Panc1 (cell line): ENCODE results near the gene TEX52. TPM values are rescaled to one million over a fixed set of nuclear protein-coding genes. Genes with fewer than 3 reads are reported as not detected.

Experiments
- ATAC-seq: fragments of 200-7000 bp; cut with Tn5 transposase; 2 replicates; pipeline ENCODE4 v1.9.1; 2020; ENCODE audit warnings: mild to moderate bottlenecking, moderate library complexity
- BruUV-seq: library from RNA; stranded (reverse); fragments of 400-500 nt; replicated peaks from 2 replicates; lab custom pipeline; 2021; lab: Mats Ljungman, UMichigan
- CTCF ChIA-PET: fragments of 300-600 bp; sonication (Branson Sonifier 250); formaldehyde crosslinking; loops from one replicate; lab custom pipeline; 2022; ENCODE audit warnings: antibody characterized with exemption; lab: Charles Lee
- POLR2A ChIA-PET: fragments of 300-600 bp; sonication (Branson Sonifier 250); formaldehyde crosslinking; loops from one replicate; lab custom pipeline; 2022; ENCODE audit warnings: antibody characterized with exemption; lab: Charles Lee
- DNase-seq: peaks from one replicate; pipeline ENCODE4 v3.0.0-alpha.2; 2010; ENCODE audit warnings: low read depth, low spot score
- H3K27ac ChIP-seq: 2 replicates; pipeline ENCODE4 v1.5.1; 2011; ENCODE audit warnings: mild to moderate bottlenecking, low read length, inconsistent platforms
- H3K27me3 ChIP-seq: fragments of 200-500 bp; sonication (Bioruptor generic); 2 replicates; pipeline ENCODE4 v1.6.0; 2014; ENCODE audit warnings: low read length, inconsistent platforms; ENCODE audit not compliant: control insufficient read depth, insufficient read depth
- H3K36me3 ChIP-seq: fragments of 200-500 bp; sonication (Bioruptor generic); 2 replicates; pipeline ENCODE4 v1.5.1; 2014; ENCODE audit warnings: inconsistent platforms, mild to moderate bottlenecking, low read length, moderate library complexity; ENCODE audit not compliant: control insufficient read depth, insufficient read depth
- H3K4me1 ChIP-seq: 2 replicates; pipeline ENCODE4 v1.5.1; 2011; ENCODE audit warnings: inconsistent platforms, mild to moderate bottlenecking, low read length, moderate library complexity; ENCODE audit not compliant: control insufficient read depth, insufficient read depth
- H3K4me3 ChIP-seq, 2 experiments: 2 replicates each; pipeline ENCODE4 v1.5.1; 2011 to 2012; ENCODE audit warnings: low read depth in 2 of 2, low read length in 2 of 2, mild to moderate bottlenecking in 2 of 2, inconsistent platforms in 1 of 2, moderate library complexity in 1 of 2
- H3K9me3 ChIP-seq: fragments of 200-500 bp; sonication (Bioruptor generic); 2 replicates; pipeline ENCODE4 v1.5.1; 2014; ENCODE audit warnings: low read depth, mild to moderate bottlenecking, inconsistent platforms, low read length, moderate library complexity; ENCODE audit not compliant: control insufficient read depth, insufficient read depth
- CTCF ChIP-seq: fragments of 450-650 bp; IDR thresholded peaks from 2 replicates; pipeline ENCODE4 v1.5.1; 2017; ENCODE audit warnings: mild to moderate bottlenecking
- POLR2AphosphoS5 ChIP-seq: IDR thresholded peaks from 2 replicates; pipeline ENCODE4 v1.6.1; 2012; ENCODE audit warnings: mild to moderate bottlenecking, low read depth, low read length, moderate library complexity
- REST ChIP-seq, 2 experiments: IDR thresholded peaks; 2 replicates each; pipeline ENCODE4 v1.6.1; 2011 to 2012; ENCODE audit warnings: low read depth in 2 of 2, control low read depth in 1 of 2, low read length in 1 of 2, mild to moderate bottlenecking in 1 of 2, moderate library complexity in 1 of 2; ENCODE audit not compliant: insufficient read depth in 1 of 2
- SIN3A ChIP-seq: IDR thresholded peaks from 2 replicates; pipeline ENCODE4 v1.6.1; 2012; ENCODE audit warnings: low read depth, mild to moderate bottlenecking, low read length, moderate library complexity, borderline replicate concordance; ENCODE audit not compliant: insufficient read depth
- TCF7L2 ChIP-seq: IDR thresholded peaks from 2 replicates; pipeline ENCODE4 v1.6.1; 2011; ENCODE audit warnings: mild to moderate bottlenecking, low read depth, low read length, inconsistent platforms
- in situ Hi-C: cut with HindIII; loops from 2 replicates; pipeline ENCODE4 v1.10.0; 2016; ENCODE audit warnings: low sequenced_read_pairs, low pct_unique_long_range_greater_than_20kb
- intact Hi-C: fragments of 100-400 bp; cut with micrococcal nuclease; formaldehyde crosslinking; loops from one replicate; pipeline ENCODE4 v1.10.0; 2022; ENCODE audit not compliant: unreplicated experiment
- total RNA-seq: library from RNA; stranded (reverse); gene quantifications from one replicate; pipeline ENCODE4 v1.2.1, GENCODE V29; 2021; ENCODE audit not compliant: unreplicated experiment

Gene TEX52
- total RNA-seq, 1 experiment from 2014 or later, result not detected

- H3K36me3 ChIP-seq, result peaks cover 13% of the 10 kb centered on the region
- H3K4me3 ChIP-seq, result no peak overlapping the region
- no peak for DNase-seq
- no peaks in the 10 kb centered on the region for H3K9me3 ChIP-seq
- TF ChIP-seq POLR2AphosphoS5, result no peak
- TF ChIP-seq TCF7L2, result no peak
- TF ChIP-seq SIN3A, result no peak
- TF ChIP-seq REST (IDR thresholded peaks at IDR 0.05; ENCODE audit: insufficient read depth in 1 of 2, low read depth in 2 of 2, low read length in 1 of 2), result no peak
- TF ChIP-seq CTCF, result no peak
- ChIA-PET POLR2A (interaction anchor here (0.6 kb wide), 1 partner anchor 38 kb away, joined by 3 read pairs; no protein-coding TSS in a partner anchor), CTCF (no interaction called here)
- H3K27ac ChIP-seq, result no peak overlapping the region
- in situ Hi-C loops, result no loop called here
- H3K27me3 ChIP-seq, result no peaks in the 10 kb centered on the region
- BruUV-seq, result no TSS peak
- intact Hi-C loops, result no loop called here
- ATAC-seq, result no peak
- H3K4me1 ChIP-seq, result no peaks in the 10 kb centered on the region
Measured at GRCh38 chr12:2804393-2805142, 52.3 kb downstream of the TEX52 start.

GRCh38 chr12:2803635-2804392, 53.0 kb downstream of the TEX52 start:
- DNase-seq, result no peak
- intact Hi-C loops, result no loop called here
- POLR2A ChIA-PET, result interaction anchor here (0.6 kb wide), 1 partner anchor 39 kb away, joined by 3 read pairs; no protein-coding TSS in a partner anchor
- Histone ChIP-seq H3K4me1 (no peaks in the 10 kb centered on the region), H3K27ac (no peak overlapping the region), H3K36me3 (peaks cover 13% of the 10 kb centered on the region), H3K4me3 (no peak overlapping the region), H3K27me3 (no peaks in the 10 kb centered on the region), H3K9me3 (no peaks in the 10 kb centered on the region)
- no peak for TF ChIP-seq CTCF
- no peak for TF ChIP-seq TCF7L2
- TF ChIP-seq SIN3A, result no peak
- no peak for TF ChIP-seq REST (IDR thresholded peaks at IDR 0.05; ENCODE audit: insufficient read depth in 1 of 2, low read depth in 2 of 2, low read length in 1 of 2)
- no peak for TF ChIP-seq POLR2AphosphoS5
- no peak for ATAC-seq
- in situ Hi-C loops, result no loop called here
- CTCF ChIA-PET, result no interaction called here
- TSS peak; percentile 95 for BruUV-seq
